Measurements from ENCODE around the gene TAB2.
A peak's percentile ranks its signal among the peaks of the same experiment; 100 is the strongest.

TAB2 gene

DNA sequence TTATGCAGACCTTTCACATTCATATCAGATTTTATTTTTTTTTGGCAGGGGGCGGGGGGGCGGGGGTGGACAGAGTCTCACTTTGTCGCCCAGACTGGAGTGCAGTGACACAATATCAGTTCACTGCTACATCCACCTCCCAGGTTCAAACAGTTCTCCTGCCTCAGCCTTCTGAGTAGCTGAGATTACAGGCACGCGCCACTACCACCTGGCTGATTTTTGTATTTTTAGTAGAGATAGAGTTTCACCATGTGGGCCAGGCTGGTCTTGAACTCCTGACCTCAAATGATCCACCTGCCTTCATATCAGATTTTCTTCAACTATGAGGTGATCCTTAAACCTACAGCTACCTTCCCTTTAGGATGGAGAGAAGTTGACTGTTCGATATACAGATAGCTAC is 74.6 kb downstream of the TAB2 start:
- Mint-ChIP-seq H3K4me1 (peaks cover 52% of the 10 kb centered on the region), H3K27me3 (no peaks in the 10 kb centered on the region), H3K9me3 (no peaks in the 10 kb centered on the region), H3K36me3 (peaks cover 65% of the 10 kb centered on the region), H3K27ac (no peak overlapping the region), H3K4me3 (no peak overlapping the region)
- no peak for ATAC-seq

DNA sequence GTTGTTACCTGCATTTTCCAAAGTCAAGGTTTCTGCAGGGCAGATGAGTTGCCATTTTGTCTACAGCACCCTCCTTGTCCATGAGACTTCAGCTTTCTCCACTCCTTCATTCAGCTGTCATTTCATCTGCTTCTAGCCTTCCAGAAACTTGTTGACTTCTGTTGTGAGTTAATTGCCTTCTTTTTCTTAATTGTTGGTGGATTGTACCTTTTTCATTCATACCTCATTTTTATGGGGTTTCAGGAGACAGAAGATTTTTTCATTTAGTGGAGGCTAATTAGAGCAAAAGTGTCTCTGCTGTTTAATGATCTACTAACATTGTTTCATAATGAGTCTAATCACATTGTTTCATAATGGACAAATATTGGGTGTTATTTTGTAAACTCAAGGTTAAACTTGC is 75.0 kb downstream of the TAB2 start:
- Mint-ChIP-seq H3K4me1 (peaks cover 52% of the 10 kb centered on the region), H3K27ac (peak overlapping the region; percentile 27), H3K4me3 (no peak overlapping the region), H3K36me3 (peaks cover 64% of the 10 kb centered on the region), H3K27me3 (no peaks in the 10 kb centered on the region), H3K9me3 (no peaks in the 10 kb centered on the region)
- no peak for ATAC-seq

DNA sequence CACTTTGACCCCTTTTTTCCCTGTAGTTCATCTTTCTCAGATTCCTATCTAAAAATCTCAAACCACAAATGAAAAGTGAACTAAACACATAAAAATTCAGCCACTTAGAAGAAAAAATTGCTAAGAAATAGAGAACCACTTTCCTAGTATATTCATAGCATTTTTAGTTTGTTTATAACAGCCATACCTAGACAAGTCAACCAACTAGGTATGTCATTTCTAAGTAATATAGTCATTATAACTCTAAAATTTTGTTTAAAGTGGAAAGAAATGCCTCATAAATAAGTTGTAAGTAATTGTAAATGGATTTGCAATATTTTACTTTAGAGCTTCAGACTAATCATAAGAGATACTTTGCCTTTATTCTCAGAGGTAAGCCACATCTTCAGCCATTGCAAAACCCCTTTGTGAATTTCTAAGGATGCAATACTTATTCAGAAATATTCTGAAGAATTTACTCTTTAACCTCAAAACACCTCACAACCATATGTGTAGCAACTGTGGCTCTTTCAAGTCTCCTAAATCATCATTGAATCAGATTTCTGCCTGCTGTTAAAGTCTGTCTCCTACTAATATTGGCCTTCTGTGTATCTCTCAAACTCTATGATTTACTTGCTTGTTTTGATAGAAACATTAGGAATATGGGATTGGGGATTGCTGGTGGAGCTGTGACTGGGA is 75.6 kb downstream of the TAB2 start:
- peaks cover 52% of the 10 kb centered on the region for H3K4me1 Mint-ChIP-seq

DNA sequence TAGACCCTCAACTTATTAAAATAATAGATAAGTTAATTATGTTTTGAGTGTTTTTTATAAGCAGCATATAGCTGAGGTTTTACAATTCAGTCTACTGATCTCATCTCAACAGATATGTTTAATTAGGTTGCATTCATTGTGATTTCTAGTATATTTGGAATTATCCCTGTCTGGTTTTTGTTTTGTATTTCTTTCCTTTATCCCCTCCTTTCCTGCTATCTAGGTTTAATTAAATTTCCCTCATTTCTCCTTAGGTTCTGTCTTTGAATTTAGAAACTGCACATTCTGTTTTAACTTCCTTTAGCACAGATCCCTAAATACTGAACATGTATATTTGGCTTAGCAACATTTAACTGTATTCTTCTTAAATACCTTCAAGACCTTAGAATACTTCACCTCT is 77.7 kb downstream of the TAB2 start:
- Mint-ChIP-seq H3K9me3 (no peaks in the 10 kb centered on the region), H3K36me3 (peaks cover 74% of the 10 kb centered on the region), H3K27me3 (no peaks in the 10 kb centered on the region), H3K27ac (no peak overlapping the region), H3K4me3 (no peak overlapping the region), H3K4me1 (peaks cover 52% of the 10 kb centered on the region)
- no peak for ATAC-seq

More for the DNA sequence above, 75.6 kb downstream of the TAB2 start:
- Mint-ChIP-seq H3K9me3 (no peaks in the 10 kb centered on the region), H3K36me3 (peaks cover 67% of the 10 kb centered on the region), H3K27ac (peak overlapping the region; percentile 27), H3K27me3 (no peaks in the 10 kb centered on the region), H3K4me3 (no peak overlapping the region)
- ATAC-seq, result no peak

DNA sequence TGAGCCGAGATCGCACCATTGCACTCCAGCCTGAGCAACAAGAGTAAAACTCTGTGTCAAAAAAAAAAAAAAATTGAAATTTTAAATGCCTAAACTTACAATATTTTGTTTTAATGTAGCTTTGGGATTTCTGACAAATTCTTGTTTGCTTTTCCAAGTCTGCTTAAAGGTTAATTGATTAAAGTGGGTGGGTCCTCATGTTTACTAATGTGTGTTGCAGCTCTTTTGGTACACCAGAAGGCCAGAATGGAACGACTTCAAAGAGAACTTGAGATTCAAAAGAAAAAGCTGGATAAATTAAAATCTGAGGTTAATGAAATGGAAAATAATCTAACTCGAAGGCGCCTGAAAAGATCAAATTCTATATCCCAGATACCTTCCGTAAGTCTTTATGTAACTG is 79.9 kb downstream of the TAB2 start:
- Mint-ChIP-seq H3K9me3 (no peaks in the 10 kb centered on the region), H3K27ac (no peak overlapping the region), H3K27me3 (no peaks in the 10 kb centered on the region), H3K4me3 (no peak overlapping the region), H3K4me1 (peaks cover 36% of the 10 kb centered on the region), H3K36me3 (peaks cover 71% of the 10 kb centered on the region)
- no peak for ATAC-seq

DNA sequence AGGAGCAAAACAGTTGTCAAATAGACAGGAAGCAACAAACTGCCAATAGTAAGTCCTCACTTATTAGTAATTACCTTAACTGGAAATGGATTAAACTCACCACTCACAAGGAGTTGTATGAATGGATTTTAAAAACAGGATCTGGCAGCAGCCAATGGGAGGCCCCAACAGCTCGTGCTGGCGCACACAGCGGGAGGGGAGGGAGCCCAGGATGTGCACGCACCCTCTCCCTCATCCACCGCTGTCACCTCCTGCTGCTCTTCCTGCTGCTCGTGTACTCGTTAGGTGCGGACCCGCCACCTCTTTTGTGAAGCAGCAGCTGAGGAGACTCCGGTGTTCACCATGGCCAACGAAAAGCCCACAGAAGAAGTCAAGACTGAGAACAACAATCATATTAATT is 82.5 kb downstream of the TAB2 start, which contains the start of gene SUMO4:
Gene SUMO4, plus strand, starts transcription at position 213 of the 400 bp plus-strand sequence. Its CDS starts 130 bp downstream, at position 343.
- Mint-ChIP-seq H3K4me1 (peaks cover 13% of the 10 kb centered on the region), H3K9me3 (no peaks in the 10 kb centered on the region), H3K27ac (no peak within 1 kb of the TSS), H3K27me3 (no peaks in the 10 kb centered on the region), H3K4me3 (no peak within 1 kb of the TSS), H3K36me3 (peaks cover 71% of the 10 kb centered on the region)
- no peak for ATAC-seq

DNA sequence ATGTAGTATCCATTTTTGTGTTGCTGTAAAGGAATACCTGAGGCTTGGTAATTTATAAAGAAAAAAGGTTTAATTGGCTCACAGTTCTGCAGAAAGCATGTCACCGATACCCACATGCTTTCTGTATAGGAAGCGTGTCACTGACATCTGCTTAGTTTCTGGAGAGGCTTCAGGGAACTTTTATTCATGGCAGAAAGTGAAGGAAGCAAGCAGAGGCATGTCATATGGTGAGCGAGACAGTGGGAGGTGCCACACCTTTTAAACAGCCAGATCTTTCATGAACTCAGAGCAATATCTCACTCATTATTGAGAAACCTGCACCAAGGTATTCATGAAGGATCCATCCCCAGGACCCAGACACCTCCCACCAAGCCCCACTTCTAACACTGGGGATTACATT is 86.0 kb downstream of the TAB2 start:
- no peak overlapping the region for H3K4me3 Mint-ChIP-seq
- no peaks in the 10 kb centered on the region for H3K4me1 Mint-ChIP-seq
- ATAC-seq, result no peak
- H3K27me3 Mint-ChIP-seq, result no peaks in the 10 kb centered on the region
- H3K36me3 Mint-ChIP-seq, result peaks cover 65% of the 10 kb centered on the region
- H3K9me3 Mint-ChIP-seq, result no peaks in the 10 kb centered on the region
- no peak overlapping the region for H3K27ac Mint-ChIP-seq

DNA sequence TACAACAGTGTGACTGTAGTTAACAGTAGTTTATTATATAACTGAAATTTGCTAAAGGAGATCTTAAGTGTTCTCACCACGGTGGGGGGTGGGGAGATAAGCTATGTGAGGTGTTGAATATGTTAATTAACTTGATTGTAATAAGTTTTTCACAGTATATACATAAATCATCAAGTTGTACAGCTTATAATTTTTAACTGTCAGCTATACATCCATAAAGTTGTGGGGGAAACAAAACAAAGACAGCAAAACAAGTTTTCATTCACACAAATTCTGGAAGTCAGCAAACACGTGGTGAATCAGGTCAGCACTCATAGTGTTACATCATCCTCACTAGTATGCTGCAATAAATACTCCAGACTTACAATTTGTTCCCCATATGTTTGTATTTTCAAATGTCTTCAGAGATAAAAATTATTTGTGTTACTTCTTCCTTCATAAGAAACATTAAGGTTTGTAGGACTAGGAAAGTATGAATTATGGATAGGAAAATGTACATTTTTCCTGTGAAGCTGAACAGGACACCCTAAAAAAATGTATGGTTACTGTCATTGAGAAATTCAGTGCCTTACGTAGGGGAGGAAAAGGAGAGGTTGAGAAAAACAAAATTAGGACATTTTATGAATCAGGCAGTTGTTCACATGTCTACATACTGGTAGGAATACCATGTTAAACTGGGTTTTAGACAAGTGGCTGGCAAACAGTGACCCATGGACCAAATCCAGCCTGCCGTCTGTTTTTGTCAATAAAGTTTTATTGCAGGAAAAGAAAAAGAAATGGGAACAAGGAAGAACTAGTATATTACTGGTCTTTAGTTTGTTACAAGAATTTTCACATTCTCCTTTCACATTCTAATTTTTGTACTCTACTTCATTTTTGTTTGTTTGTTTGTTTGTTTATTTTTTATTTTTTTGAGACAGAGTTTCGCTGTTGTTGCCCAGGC is 88.6 kb downstream of the TAB2 start:
- Mint-ChIP-seq H3K4me1 (no peaks in the 10 kb centered on the region), H3K27me3 (no peaks in the 10 kb centered on the region), H3K9me3 (no peaks in the 10 kb centered on the region), H3K36me3 (peaks cover 68% of the 10 kb centered on the region), H3K4me3 (no peak overlapping the region), H3K27ac (peak overlapping the region; percentile 8)
- ATAC-seq, result no peak

DNA sequence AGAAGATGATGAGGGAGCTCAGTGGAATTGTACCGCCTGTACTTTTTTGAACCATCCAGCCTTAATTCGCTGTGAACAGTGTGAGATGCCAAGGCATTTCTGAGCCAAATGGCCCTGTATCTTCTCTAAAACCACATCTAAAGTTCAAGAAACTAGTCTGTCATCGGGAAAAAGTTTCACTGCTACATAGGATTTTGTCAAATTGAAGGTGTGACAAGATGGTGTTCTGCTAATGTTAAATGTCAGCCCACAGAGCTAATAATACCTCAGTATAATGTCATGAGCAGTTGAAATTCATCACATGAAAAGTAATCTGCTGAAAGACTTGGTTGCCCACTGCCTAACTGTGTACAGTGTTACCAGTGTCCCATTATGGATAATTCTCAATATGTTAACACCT is 92.1 kb downstream of the TAB2 start:
- H3K27ac Mint-ChIP-seq, result no peak overlapping the region
- peaks cover 39% of the 10 kb centered on the region for H3K36me3 Mint-ChIP-seq
- no peak for ATAC-seq
- no peaks in the 10 kb centered on the region for H3K9me3 Mint-ChIP-seq
- no peak overlapping the region for H3K4me3 Mint-ChIP-seq
- H3K27me3 Mint-ChIP-seq, result no peaks in the 10 kb centered on the region
- H3K4me1 Mint-ChIP-seq, result peaks cover 5% of the 10 kb centered on the region

DNA sequence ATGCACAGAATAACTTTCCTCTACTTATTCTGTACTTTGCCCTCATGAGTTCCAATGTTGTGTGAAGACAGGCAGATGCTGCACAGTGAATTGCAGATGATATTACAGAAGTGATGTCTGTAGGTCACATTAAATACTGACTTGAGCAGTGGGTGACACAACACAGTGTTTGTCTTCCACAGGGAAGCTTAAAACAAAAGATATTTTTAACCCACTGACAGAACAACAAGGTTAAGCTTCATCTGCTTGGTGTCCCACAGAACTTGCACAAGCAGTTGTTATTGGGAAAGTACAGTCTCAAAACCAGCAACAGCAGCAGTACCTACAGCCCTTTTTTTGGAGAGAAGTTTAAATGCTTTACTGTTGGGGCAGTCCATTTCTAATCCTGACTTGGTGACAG is 93.0 kb downstream of the TAB2 start:
- peaks cover 35% of the 10 kb centered on the region for H3K36me3 Mint-ChIP-seq
- no peak overlapping the region for H3K27ac Mint-ChIP-seq
- peaks cover 5% of the 10 kb centered on the region for H3K4me1 Mint-ChIP-seq
- no peak overlapping the region for H3K4me3 Mint-ChIP-seq
- no peaks in the 10 kb centered on the region for H3K9me3 Mint-ChIP-seq
- no peaks in the 10 kb centered on the region for H3K27me3 Mint-ChIP-seq
- ATAC-seq, result no peak

DNA sequence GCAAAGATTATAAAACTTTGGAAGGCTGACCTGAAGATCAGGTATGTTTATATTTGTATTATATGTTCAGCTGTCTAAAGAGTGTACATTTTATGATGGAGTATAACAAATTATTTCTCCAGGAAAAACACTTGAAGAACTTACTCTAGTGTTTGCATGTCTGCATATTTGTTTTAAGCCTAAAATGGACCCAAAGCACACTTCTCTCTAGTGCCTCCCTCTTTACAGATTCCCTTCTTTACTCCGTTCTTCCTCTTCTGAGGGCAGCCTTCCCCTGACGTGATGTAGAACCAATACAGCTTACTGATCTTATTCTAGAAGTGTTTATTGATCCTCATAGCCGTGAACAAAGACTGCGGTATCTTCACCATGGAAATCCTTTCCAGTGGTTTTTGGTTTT is 96.5 kb downstream of the TAB2 start:
- no peak overlapping the region for H3K27ac Mint-ChIP-seq
- peaks cover 10% of the 10 kb centered on the region for H3K4me1 Mint-ChIP-seq
- no peak for ATAC-seq
- no peaks in the 10 kb centered on the region for H3K9me3 Mint-ChIP-seq
- H3K27me3 Mint-ChIP-seq, result no peaks in the 10 kb centered on the region
- H3K4me3 Mint-ChIP-seq, result no peak overlapping the region
- peaks cover 24% of the 10 kb centered on the region for H3K36me3 Mint-ChIP-seq

DNA sequence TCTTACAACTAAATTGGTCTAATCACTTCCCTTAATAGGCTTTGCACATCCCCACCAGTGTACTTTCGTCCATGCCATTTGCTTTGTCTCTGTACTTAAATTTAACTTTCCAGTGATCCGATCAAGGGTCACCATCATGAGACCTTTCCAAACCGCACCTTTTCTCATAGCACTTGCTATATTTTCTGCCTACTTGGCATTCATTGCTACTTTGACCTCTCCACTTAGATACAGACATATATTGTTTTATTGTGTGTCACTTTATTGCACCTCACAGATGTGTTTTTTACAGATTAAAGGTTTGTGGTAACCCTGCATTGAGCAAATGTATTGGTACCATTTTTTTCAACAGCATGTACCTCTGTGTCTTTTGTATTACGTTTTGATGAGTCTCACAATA is 97.3 kb downstream of the TAB2 start:
- no peak overlapping the region for H3K27ac Mint-ChIP-seq
- H3K36me3 Mint-ChIP-seq, result peaks cover 19% of the 10 kb centered on the region
- ATAC-seq, result no peak
- H3K4me3 Mint-ChIP-seq, result no peak overlapping the region
- peaks cover 18% of the 10 kb centered on the region for H3K4me1 Mint-ChIP-seq
- no peaks in the 10 kb centered on the region for H3K27me3 Mint-ChIP-seq
- H3K9me3 Mint-ChIP-seq, result no peaks in the 10 kb centered on the region

DNA sequence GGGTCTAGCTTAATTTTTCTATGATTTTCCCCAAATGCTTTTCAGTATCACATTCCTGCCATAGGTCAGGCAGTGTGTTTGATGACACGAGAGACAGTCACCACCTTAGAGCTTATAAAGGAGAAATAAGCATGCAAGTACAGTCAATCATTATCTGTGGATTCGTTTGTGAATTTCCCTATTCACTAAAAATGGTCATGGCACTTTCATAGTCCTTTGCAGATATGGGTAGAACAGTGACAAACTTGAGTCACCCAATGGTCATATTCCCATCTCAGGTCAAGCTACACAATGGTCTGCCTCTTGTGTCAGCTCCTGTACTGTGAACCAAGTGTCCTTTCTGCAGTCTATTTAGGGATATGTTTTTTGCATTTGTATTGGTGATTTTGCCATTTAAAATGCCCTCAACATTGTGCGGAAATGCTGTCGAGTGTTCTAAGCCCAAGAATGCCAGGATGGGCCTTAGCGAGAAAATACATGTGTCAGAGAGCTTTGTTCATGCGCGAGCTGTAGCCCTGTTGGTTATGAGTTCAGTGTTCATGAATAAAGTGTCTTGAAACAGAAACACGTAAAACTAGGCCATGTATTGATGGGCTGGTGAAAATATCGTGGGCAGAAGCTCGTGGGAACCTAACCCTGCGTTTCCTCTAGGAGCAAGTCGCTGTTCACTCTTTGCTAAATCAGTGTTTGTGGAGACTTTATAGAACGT is 102.3 kb downstream of the TAB2 start:
- Mint-ChIP-seq H3K4me3 (no peak overlapping the region), H3K27ac (no peak overlapping the region), H3K9me3 (no peaks in the 10 kb centered on the region), H3K36me3 (peaks cover 3% of the 10 kb centered on the region), H3K4me1 (peaks cover 29% of the 10 kb centered on the region), H3K27me3 (no peaks in the 10 kb centered on the region)
- ATAC-seq, result no peak

DNA sequence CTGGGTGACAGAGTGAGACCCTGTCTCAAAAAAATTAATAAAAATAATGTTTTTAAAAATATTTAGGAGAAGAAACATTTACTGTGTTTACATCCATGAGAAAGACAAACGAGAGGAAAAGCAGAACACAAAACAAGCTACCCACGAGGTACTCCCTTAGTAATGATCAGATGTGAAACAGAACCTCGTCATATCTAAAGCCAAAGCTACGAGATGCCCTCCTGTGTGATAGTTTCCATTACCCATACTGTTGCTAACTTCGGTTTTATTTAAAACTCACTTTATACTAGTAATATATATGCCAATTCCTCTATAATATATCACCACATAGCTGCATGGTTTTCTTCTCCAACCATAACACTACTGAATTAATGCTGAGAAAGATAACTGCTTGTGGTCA is 103.6 kb downstream of the TAB2 start:
- no peaks in the 10 kb centered on the region for H3K9me3 Mint-ChIP-seq
- H3K4me1 Mint-ChIP-seq, result peaks cover 29% of the 10 kb centered on the region
- no peak for ATAC-seq
- no peak overlapping the region for H3K27ac Mint-ChIP-seq
- H3K27me3 Mint-ChIP-seq, result no peaks in the 10 kb centered on the region
- H3K36me3 Mint-ChIP-seq, result no peaks in the 10 kb centered on the region
- H3K4me3 Mint-ChIP-seq, result no peak overlapping the region

DNA sequence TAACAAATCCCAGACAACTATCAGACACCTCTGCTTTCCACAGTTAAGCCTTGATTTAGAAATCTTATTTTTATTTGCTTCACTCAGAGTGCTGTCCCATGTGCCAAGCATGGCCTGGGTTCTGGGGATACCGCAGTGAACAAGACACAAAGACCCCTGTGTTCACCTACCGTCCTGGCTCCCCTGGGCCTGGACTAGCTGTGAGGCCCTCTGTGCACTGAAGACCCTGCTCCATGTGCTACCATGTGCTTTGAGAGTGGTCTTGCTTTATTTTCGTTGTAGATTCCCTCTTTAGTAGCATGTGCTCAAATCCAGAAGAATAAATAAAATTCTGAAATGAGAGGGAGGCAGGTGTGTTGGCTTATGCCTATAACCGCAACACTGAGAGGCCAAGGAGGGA is 105.1 kb downstream of the TAB2 start:
- Mint-ChIP-seq H3K4me3 (no peak overlapping the region), H3K36me3 (no peaks in the 10 kb centered on the region), H3K27me3 (no peaks in the 10 kb centered on the region), H3K4me1 (peaks cover 29% of the 10 kb centered on the region), H3K9me3 (no peaks in the 10 kb centered on the region), H3K27ac (no peak overlapping the region)
- no peak for ATAC-seq
